GM12878 (cell line): ENCODE measurements around the gene EPB41L1.

Experiments
- BHLHE40 ChIP-seq, 2 experiments: fragments of 450-650 bp in 1 of 2; IDR thresholded peaks; 2 replicates each; pipeline ENCODE4 v1.6.1; 2011 to 2017; ENCODE audit warnings: low read depth in 2 of 2, borderline replicate concordance in 1 of 2, improper control_type of control experiment in 1 of 2, low read length in 1 of 2, mild to moderate bottlenecking in 1 of 2
- CBX5 ChIP-seq: sonication (generic); IDR thresholded peaks from 2 replicates; pipeline ENCODE4 v1.6.1; 2016; ENCODE audit warnings: low read depth, moderate library complexity, mild to moderate bottlenecking, inconsistent platforms
- EP300 ChIP-seq, 2 experiments: fragments of 150-350 bp in 1 of 2; IDR thresholded peaks; 2 replicates each; pipeline ENCODE4 v1.6.1; 2011 to 2012; ENCODE audit warnings: low read depth in 2 of 2, low read length in 2 of 2, borderline replicate concordance in 1 of 2, improper control_type of control experiment in 1 of 2, inconsistent platforms in 1 of 2; ENCODE audit not compliant: control insufficient read depth in 1 of 2
- GATAD2B ChIP-seq: fragments of 450-650 bp; conservative IDR thresholded peaks from 2 replicates; pipeline ENCODE4 v1.6.1; 2017; ENCODE audit warnings: low read depth, mild to moderate bottlenecking, moderate library complexity
- ZNF384 ChIP-seq: IDR thresholded peaks from 2 replicates; pipeline ENCODE4 v1.6.1; 2012; ENCODE audit warnings: low read depth, mild to moderate bottlenecking, low read length, improper control_type of control experiment, borderline replicate concordance
- TF ChIP-seq, protein P1 (sequence below): fragments of 450-650 bp; IDR thresholded peaks from 2 replicates; pipeline ENCODE4 v1.6.1; 2014; ENCODE audit warnings: mild to moderate bottlenecking
- TF ChIP-seq, protein P2 (sequence below), 3 experiments: IDR thresholded peaks in 2 of 3; conservative IDR thresholded peaks in 1 of 3; 2 replicates each; pipeline ENCODE4 v1.5.1; 2011; ENCODE audit warnings: low read depth in 3 of 3, low read length in 3 of 3, mild to moderate bottlenecking in 3 of 3, control low read depth in 2 of 3, moderate library complexity in 2 of 3, inconsistent platforms in 1 of 3, mixed read lengths in 1 of 3; ENCODE audit not compliant: control insufficient read depth in 2 of 3, insufficient read depth in 1 of 3; ENCODE audit errors: extremely low read depth in 1 of 3

DNA sequence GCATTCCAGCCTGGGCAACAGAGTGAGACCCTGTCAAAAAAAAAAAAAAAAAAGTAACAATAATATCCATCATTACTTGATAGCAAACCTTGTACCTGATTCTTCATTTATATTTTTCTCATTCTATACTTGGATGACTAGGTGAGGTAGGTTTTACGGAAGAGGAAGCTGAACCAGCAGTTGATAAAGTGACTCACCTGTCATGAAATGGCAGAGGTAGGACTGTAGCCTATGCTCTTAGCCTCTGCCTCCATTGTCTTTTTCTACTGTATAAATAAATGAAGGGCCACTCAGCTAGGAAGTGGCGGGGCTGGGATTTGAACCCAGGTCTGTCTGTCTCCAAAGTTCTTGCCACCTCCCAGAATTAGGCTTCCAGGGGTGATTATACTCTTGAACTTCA is 20.7 kb upstream of the EPB41L1 start:
- TF ChIP-seq BHLHE40 (IDR thresholded peaks at IDR 0.05; ENCODE audit: borderline replicate concordance in 1 of 2, low read depth in 2 of 2, low read length in 1 of 2) (no peak), ZNF384 (no peak), EP300 (IDR thresholded peaks at IDR 0.05; ENCODE audit: borderline replicate concordance in 1 of 2, control insufficient read depth in 1 of 2, low read depth in 2 of 2, low read length in 2 of 2) (no peak), GATAD2B (no peak), CBX5 (no peak)
- TF ChIP-seq, protein P1, sequence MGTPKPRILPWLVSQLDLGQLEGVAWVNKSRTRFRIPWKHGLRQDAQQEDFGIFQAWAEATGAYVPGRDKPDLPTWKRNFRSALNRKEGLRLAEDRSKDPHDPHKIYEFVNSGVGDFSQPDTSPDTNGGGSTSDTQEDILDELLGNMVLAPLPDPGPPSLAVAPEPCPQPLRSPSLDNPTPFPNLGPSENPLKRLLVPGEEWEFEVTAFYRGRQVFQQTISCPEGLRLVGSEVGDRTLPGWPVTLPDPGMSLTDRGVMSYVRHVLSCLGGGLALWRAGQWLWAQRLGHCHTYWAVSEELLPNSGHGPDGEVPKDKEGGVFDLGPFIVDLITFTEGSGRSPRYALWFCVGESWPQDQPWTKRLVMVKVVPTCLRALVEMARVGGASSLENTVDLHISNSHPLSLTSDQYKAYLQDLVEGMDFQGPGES: no peak
- TF ChIP-seq, protein P2, sequence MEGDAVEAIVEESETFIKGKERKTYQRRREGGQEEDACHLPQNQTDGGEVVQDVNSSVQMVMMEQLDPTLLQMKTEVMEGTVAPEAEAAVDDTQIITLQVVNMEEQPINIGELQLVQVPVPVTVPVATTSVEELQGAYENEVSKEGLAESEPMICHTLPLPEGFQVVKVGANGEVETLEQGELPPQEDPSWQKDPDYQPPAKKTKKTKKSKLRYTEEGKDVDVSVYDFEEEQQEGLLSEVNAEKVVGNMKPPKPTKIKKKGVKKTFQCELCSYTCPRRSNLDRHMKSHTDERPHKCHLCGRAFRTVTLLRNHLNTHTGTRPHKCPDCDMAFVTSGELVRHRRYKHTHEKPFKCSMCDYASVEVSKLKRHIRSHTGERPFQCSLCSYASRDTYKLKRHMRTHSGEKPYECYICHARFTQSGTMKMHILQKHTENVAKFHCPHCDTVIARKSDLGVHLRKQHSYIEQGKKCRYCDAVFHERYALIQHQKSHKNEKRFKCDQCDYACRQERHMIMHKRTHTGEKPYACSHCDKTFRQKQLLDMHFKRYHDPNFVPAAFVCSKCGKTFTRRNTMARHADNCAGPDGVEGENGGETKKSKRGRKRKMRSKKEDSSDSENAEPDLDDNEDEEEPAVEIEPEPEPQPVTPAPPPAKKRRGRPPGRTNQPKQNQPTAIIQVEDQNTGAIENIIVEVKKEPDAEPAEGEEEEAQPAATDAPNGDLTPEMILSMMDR (IDR thresholded peaks at IDR 0.05 in 2 of 3, conservative IDR thresholded peaks at IDR 0.05 in 1 of 3; ENCODE audit: control insufficient read depth in 2 of 3, extremely low read depth in 1 of 3, insufficient read depth in 1 of 3, low read depth in 3 of 3, low read length in 3 of 3): no peak
